Thoracic aorta (tissue), 2 donors: ENCODE results near the gene PCBP3. TPM values are rescaled to one million over a fixed set of nuclear protein-coding genes. Genes with fewer than 3 reads are reported as not detected.
A peak's percentile ranks its signal among the peaks of the same experiment; 100 is the strongest.

Experiments used
- ATAC-seq: fragments of 150-250 bp; one replicate; pipeline ENCODE4 v1.8.0; 2017; ENCODE audit warnings: low read depth; ENCODE audit not compliant: insufficient number of reproducible peaks, low FRiP score
- DNase-seq: peaks from one replicate; pipeline ENCODE4 v3.0.0-alpha.2; 2020; ENCODE audit warnings: low spot score
- H3K27ac ChIP-seq, 2 donors: fragments of 200-600 bp; sonication (generic); 1 replicate in 1 of 2; 2 replicates in 1 of 2; pipeline ENCODE4 v1.5.1; 2016; ENCODE audit warnings: mild to moderate bottlenecking in 2 of 2, moderate library complexity in 2 of 2
- H3K27me3 ChIP-seq: fragments of 200-600 bp; sonication (generic); replicated peaks from 2 replicates; pipeline ENCODE4 v1.6.0; 2016; ENCODE audit warnings: mild to moderate bottlenecking; ENCODE audit not compliant: insufficient read depth
- H3K36me3 ChIP-seq: fragments of 200-600 bp; sonication (generic); one replicate; pipeline ENCODE4 v1.5.1; 2016
- H3K4me1 ChIP-seq, 2 donors: fragments of 200-600 bp; sonication (generic); 1 replicate in 1 of 2; 2 replicates in 1 of 2; pipeline versions ENCODE4 v1.5.1 to v1.6.0; 2016; ENCODE audit warnings: low read depth in 2 of 2, mild to moderate bottlenecking in 1 of 2; ENCODE audit not compliant: control insufficient read depth in 1 of 2
- H3K4me3 ChIP-seq: fragments of 200-600 bp; sonication (generic); 2 replicates; pipeline ENCODE4 v1.5.1; 2016; ENCODE audit warnings: mild to moderate bottlenecking
- H3K9me3 ChIP-seq: fragments of 200-600 bp; sonication (generic); 2 replicates; pipeline ENCODE4 v1.5.1; 2016
- CTCF ChIP-seq: fragments of 200-600 bp; sonication (generic); IDR thresholded peaks from one replicate; pipeline ENCODE4 v1.5.1; 2019; ENCODE audit warnings: antibody characterized with exemption
- total RNA-seq, 2 donors: library from RNA; depleted of rRNA; stranded (reverse); fragments of >200 nt; gene quantifications; one replicate each; pipeline versions ENCODE4 v1.1.0 to v1.2.3, GENCODE V29; 2016

Gene PCBP3
- total RNA-seq, 2 donors from 2014 or later, result 4.5 to 28.4 TPM

- Histone ChIP-seq H3K27me3 (no peaks in the 10 kb centered on the region), H3K4me3 (peak within 1 kb of the TSS; percentile 99), H3K9me3 (no peaks in the 10 kb centered on the region), H3K27ac (peak within 1 kb of the TSS; percentile 89 to 91), H3K4me1 (peaks cover 8 to 44% of the 10 kb centered on the region in 2 donors), H3K36me3 (peaks cover 22% of the 10 kb centered on the region)
- DNase-seq (no peak), ATAC-seq (peak; percentile 49)
- TF ChIP-seq CTCF, result no peak
Observed at GRCh38 chr21:45981151-45982091, 337.9 kb downstream of the PCBP3 start, which contains the start of gene COL6A1. COL6A1 (plus strand) TSS chr21:45981770; CDS start chr21:45981851, 81 bp downstream.

- DNase-seq, result no peak
- Histone ChIP-seq H3K4me1 (peaks cover 8 to 48% of the 10 kb centered on the region in 2 donors), H3K9me3 (no peaks in the 10 kb centered on the region), H3K27ac (peak overlapping the region; percentile 89 to 91), H3K27me3 (no peaks in the 10 kb centered on the region), H3K4me3 (peak overlapping the region; percentile 99), H3K36me3 (peaks cover 30% of the 10 kb centered on the region)
- no peak for ATAC-seq
- no peak for TF ChIP-seq CTCF
Observed at GRCh38 chr21:45982092-45982757, 338.7 kb downstream of the PCBP3 start.

- Histone ChIP-seq H3K4me1 (peaks cover 8 to 48% of the 10 kb centered on the region in 2 donors), H3K27ac (peak overlapping the region; percentile 89 to 91), H3K27me3 (no peaks in the 10 kb centered on the region), H3K9me3 (no peaks in the 10 kb centered on the region), H3K4me3 (peak overlapping the region; percentile 99), H3K36me3 (peaks cover 34% of the 10 kb centered on the region)
- no peak for TF ChIP-seq CTCF
- DNase-seq (no peak), ATAC-seq (no peak)
Observed at GRCh38 chr21:45982758-45983648, 339.5 kb downstream of the PCBP3 start.

- Histone ChIP-seq H3K27ac (peak overlapping the region; percentile 89 to 91), H3K4me3 (peak overlapping the region; percentile 99), H3K4me1 (peaks cover 8 to 42% of the 10 kb centered on the region in 2 donors), H3K27me3 (no peaks in the 10 kb centered on the region), H3K36me3 (peaks cover 35% of the 10 kb centered on the region), H3K9me3 (no peaks in the 10 kb centered on the region)
- DNase-seq (no peak), ATAC-seq (no peak)
- TF ChIP-seq CTCF, result no peak
Observed at GRCh38 chr21:45983649-45983965, 340.1 kb downstream of the PCBP3 start.
